ENCODE measurements around the gene CFAP141.

GRCh38 chr1:154237880-154238506, 31.9 kb upstream of the CFAP141 start:
- TF ChIP-seq CTCF (IDR thresholded peaks at IDR 0.05) = no peak
- no peak for TF ChIP-seq POLR2A (IDR thresholded peaks at IDR 0.05)
